Adrenal gland (tissue), 5 donors: ENCODE data around the gene ARHGAP6.

Source experiments
- POLR2A ChIP-seq, 2 donors: fragments of 450-650 bp; IDR thresholded peaks; one replicate each; pipeline ENCODE4 v1.6.1; 2017; ENCODE audit warnings: antibody characterized with exemption in 2 of 2, mild to moderate bottlenecking in 2 of 2, moderate library complexity in 1 of 2
- TF ChIP-seq, protein P1 (sequence below), 6 experiments: fragments of 450-650 bp in 4 of 6; fragments of 200-600 bp in 2 of 6; sonication (generic) in 1 of 6; IDR thresholded peaks; 1 replicate in 5 of 6; 2 replicates in 1 of 6; pipeline versions ENCODE4 v1.5.1 to v1.8.0; 2016 to 2021; ENCODE audit warnings: antibody characterized with exemption in 6 of 6, mild to moderate bottlenecking in 2 of 6, moderate library complexity in 1 of 6
- donor health status: DM: no; HTN: no; CAD: no.

DNA sequence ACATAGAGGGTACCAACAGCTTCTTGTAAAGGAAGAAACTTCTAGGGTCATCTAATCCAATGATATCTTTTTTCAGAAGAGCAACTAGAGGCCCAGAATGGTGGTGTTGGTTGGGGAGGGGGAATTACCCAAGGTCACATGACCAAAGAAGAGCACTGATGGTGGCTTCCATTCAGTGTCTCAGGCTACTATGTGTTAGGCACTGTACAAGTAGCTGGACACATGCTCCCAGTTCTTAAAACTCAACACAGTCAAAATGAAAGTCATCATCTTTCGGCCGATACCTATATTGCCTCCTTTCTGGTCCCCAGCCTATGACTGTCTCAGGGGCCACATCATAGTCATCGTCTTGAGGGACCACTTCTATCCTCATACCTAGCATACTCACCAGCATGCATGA lies 88.1 kb downstream of the ARHGAP6 start:
- TF ChIP-seq POLR2A (IDR thresholded peaks at IDR 0.05): no peak
- TF ChIP-seq, protein P1, sequence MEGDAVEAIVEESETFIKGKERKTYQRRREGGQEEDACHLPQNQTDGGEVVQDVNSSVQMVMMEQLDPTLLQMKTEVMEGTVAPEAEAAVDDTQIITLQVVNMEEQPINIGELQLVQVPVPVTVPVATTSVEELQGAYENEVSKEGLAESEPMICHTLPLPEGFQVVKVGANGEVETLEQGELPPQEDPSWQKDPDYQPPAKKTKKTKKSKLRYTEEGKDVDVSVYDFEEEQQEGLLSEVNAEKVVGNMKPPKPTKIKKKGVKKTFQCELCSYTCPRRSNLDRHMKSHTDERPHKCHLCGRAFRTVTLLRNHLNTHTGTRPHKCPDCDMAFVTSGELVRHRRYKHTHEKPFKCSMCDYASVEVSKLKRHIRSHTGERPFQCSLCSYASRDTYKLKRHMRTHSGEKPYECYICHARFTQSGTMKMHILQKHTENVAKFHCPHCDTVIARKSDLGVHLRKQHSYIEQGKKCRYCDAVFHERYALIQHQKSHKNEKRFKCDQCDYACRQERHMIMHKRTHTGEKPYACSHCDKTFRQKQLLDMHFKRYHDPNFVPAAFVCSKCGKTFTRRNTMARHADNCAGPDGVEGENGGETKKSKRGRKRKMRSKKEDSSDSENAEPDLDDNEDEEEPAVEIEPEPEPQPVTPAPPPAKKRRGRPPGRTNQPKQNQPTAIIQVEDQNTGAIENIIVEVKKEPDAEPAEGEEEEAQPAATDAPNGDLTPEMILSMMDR (IDR thresholded peaks at IDR 0.05): no peak
